IMR-90 (cell line): ENCODE results near the gene MAEA. TPM values are rescaled to one million over a fixed set of nuclear protein-coding genes. Genes with fewer than 3 reads are reported as not detected.

Experiments
- ATAC-seq: fragments of 200-7000 bp; cut with Tn5 transposase; 2 replicates; pipeline ENCODE4 v1.9.1; 2020; ENCODE audit warnings: low read depth, mild to moderate bottlenecking, moderate library complexity
- BruUV-seq: library from RNA; stranded (reverse); fragments of 400-500 nt; replicated peaks from 2 replicates; lab custom pipeline; 2021; lab: Mats Ljungman, UMichigan
- CTCF ChIA-PET: fragments of 300-600 bp; formaldehyde crosslinking; extraction: SDS; loops from one replicate; lab custom pipeline; 2021; ENCODE audit warnings: antibody characterized with exemption; lab: Yijun Ruan, JAX
- POLR2A ChIA-PET: fragments of 300-600 bp; sonication (Branson Sonifier 250); formaldehyde crosslinking; loops from one replicate; lab custom pipeline; 2022; ENCODE audit warnings: antibody characterized with exemption; ENCODE audit not compliant: unreplicated experiment; lab: Charles Lee
- DNase-seq: peaks from one replicate; pipeline ENCODE4 v3.0.0; 2013
- H2AFZ ChIP-seq: replicated peaks from 2 replicates; pipeline ENCODE3; 2013; ENCODE audit warnings: low read length, mild to moderate bottlenecking; ENCODE audit not compliant: poor library complexity
- H2AK5ac ChIP-seq: 2 replicates; pipeline ENCODE4 v1.6.1; 2013; ENCODE audit warnings: low read depth, low read length, inconsistent platforms
- H2AK9ac ChIP-seq: replicated peaks from 2 replicates; pipeline ENCODE3; 2013; ENCODE audit warnings: mild to moderate bottlenecking, low read depth, low read length, moderate library complexity; ENCODE audit not compliant: poor library complexity
- H2BK120ac ChIP-seq: 2 replicates; pipeline ENCODE4 v1.6.1; 2013; ENCODE audit warnings: low read depth, low read length, inconsistent platforms
- H2BK15ac ChIP-seq: 3 replicates; pipeline ENCODE4 v1.6.1; 2013; ENCODE audit warnings: low read depth, low read length, inconsistent platforms
- H2BK20ac ChIP-seq: 2 replicates; pipeline ENCODE4 v1.6.1; 2013; ENCODE audit warnings: low read depth, mild to moderate bottlenecking, inconsistent platforms, low read length, moderate library complexity
- H2BK5ac ChIP-seq: 2 replicates; pipeline ENCODE4 v1.6.1; 2013; ENCODE audit warnings: mild to moderate bottlenecking, low read depth, low read length, inconsistent platforms; ENCODE audit not compliant: poor library complexity, severe bottlenecking
- H3K14ac ChIP-seq: replicated peaks from 2 replicates; pipeline ENCODE4 v1.6.1; 2013; ENCODE audit warnings: low read depth, low read length, inconsistent platforms
- H3K18ac ChIP-seq: 2 replicates; pipeline ENCODE4 v1.6.1; 2013; ENCODE audit warnings: low read depth, low read length, control low read depth
- H3K23ac ChIP-seq: 2 replicates; pipeline ENCODE4 v1.6.1; 2013; ENCODE audit warnings: low read depth, low read length, inconsistent platforms
- H3K27ac ChIP-seq: 2 replicates; pipeline ENCODE4 v1.5.1; 2013; ENCODE audit warnings: mild to moderate bottlenecking, control low read depth, low read length; ENCODE audit not compliant: insufficient read depth
- H3K27me3 ChIP-seq: 2 replicates; pipeline ENCODE4 v1.6.1; 2013; ENCODE audit warnings: low read length; ENCODE audit not compliant: control insufficient read depth, insufficient read depth
- H3K36me3 ChIP-seq: 2 replicates; pipeline ENCODE4 v1.6.1; 2013; ENCODE audit warnings: low read length, mixed read lengths; ENCODE audit not compliant: control insufficient read depth, insufficient read depth
- H3K4ac ChIP-seq: 2 replicates; pipeline ENCODE4 v1.6.1; 2013; ENCODE audit warnings: low read depth, low read length, inconsistent platforms
- H3K4me1 ChIP-seq: 2 replicates; pipeline ENCODE4 v1.6.1; 2013; ENCODE audit warnings: low read length, mixed read lengths; ENCODE audit not compliant: control insufficient read depth, insufficient read depth
- H3K4me2 ChIP-seq: 2 replicates; pipeline ENCODE4 v1.6.1; 2013; ENCODE audit warnings: low read depth, mild to moderate bottlenecking, control low read depth, low read length, moderate library complexity
- H3K4me3 ChIP-seq: 2 replicates; pipeline ENCODE4 v1.5.1; 2013; ENCODE audit warnings: low read depth, mild to moderate bottlenecking, control low read depth, low read length, moderate library complexity; ENCODE audit not compliant: insufficient read depth
- H3K56ac ChIP-seq: 2 replicates; pipeline ENCODE4 v1.6.1; 2013; ENCODE audit warnings: low read length, inconsistent platforms; ENCODE audit not compliant: insufficient read depth; ENCODE audit errors: extremely low read depth
- H3K79me1 ChIP-seq, 2 experiments: 2 replicates each; pipeline ENCODE4 v1.6.1; 2013; ENCODE audit warnings: low read length in 2 of 2, inconsistent platforms in 1 of 2, low read depth in 1 of 2
- H3K9ac ChIP-seq: 2 replicates; pipeline ENCODE4 v1.6.1; 2013; ENCODE audit warnings: low read depth, low read length, control low read depth
- H3K9me1 ChIP-seq: 2 replicates; pipeline ENCODE4 v1.6.1; 2013; ENCODE audit warnings: low read length, inconsistent platforms; ENCODE audit not compliant: insufficient read depth
- H3K9me3 ChIP-seq: 2 replicates; pipeline ENCODE4 v1.6.1; 2013; ENCODE audit warnings: low read length; ENCODE audit not compliant: control insufficient read depth, insufficient read depth
- H4K20me1 ChIP-seq: 2 replicates; pipeline ENCODE4 v1.6.1; 2013; ENCODE audit warnings: low read length, inconsistent platforms; ENCODE audit not compliant: insufficient read depth
- H4K5ac ChIP-seq: 2 replicates; pipeline ENCODE4 v1.6.1; 2013; ENCODE audit warnings: mild to moderate bottlenecking, low read depth, low read length, control low read depth
- H4K8ac ChIP-seq, 2 experiments: 2 replicates each; pipeline ENCODE4 v1.6.1; 2013; ENCODE audit warnings: low read depth in 2 of 2, low read length in 2 of 2, control low read depth in 1 of 2, inconsistent platforms in 1 of 2
- H4K91ac ChIP-seq: 2 replicates; pipeline ENCODE4 v1.6.1; 2013; ENCODE audit warnings: low read depth, low read length, inconsistent platforms; ENCODE audit not compliant: insufficient read depth
- MXI1 ChIP-seq: IDR thresholded peaks from 2 replicates; pipeline ENCODE4 v1.6.1; 2012; ENCODE audit warnings: low read depth, mild to moderate bottlenecking, low read length, moderate library complexity, borderline replicate concordance
- NFE2L2 ChIP-seq: fragments of 150-350 bp; IDR thresholded peaks from 2 replicates; pipeline ENCODE4 v1.6.1; 2016; ENCODE audit warnings: low read depth, mild to moderate bottlenecking, low read length
- POLR2A ChIP-seq: IDR thresholded peaks from 2 replicates; pipeline ENCODE4 v1.6.1; 2012; ENCODE audit warnings: mild to moderate bottlenecking, low read depth, low read length
- RAD21 ChIP-seq: IDR thresholded peaks from 2 replicates; pipeline ENCODE4 v1.6.1; 2012; ENCODE audit warnings: low read length, improper control_type of control experiment
- RCOR1 ChIP-seq: IDR thresholded peaks from 2 replicates; pipeline ENCODE4 v1.6.1; 2012; ENCODE audit warnings: mild to moderate bottlenecking, low read length, improper control_type of control experiment; ENCODE audit not compliant: insufficient replicate concordance
- RFX5 ChIP-seq: IDR thresholded peaks from 2 replicates; pipeline ENCODE4 v1.8.0; 2012; ENCODE audit warnings: low read depth, mild to moderate bottlenecking, low read length, moderate library complexity
- SMC3 ChIP-seq: fragments of 150-350 bp; IDR thresholded peaks from 2 replicates; pipeline ENCODE4 v1.6.1; 2016; ENCODE audit warnings: low read depth, mild to moderate bottlenecking, antibody characterized with exemption, low read length, moderate library complexity
- WGBS, 2 experiments: methylation state at CpG; one replicate each; pipeline versions ENCODE4 v1.1.5 to v1.1.7; 2013; ENCODE audit warnings: missing lambda C conversion rate in 2 of 2; ENCODE audit not compliant: insufficient read length in 1 of 2; ENCODE audit errors: extremely low coverage in 2 of 2; 5-methylcytosine and 5-hydroxymethylcytosine counted together
- dilution Hi-C: fragments of 300-500 bp; cut with HindIII; formaldehyde crosslinking; loops from one replicate; pipeline ENCODE4 v1.14.3; 2018; ENCODE audit warnings: low sequenced_read_pairs; ENCODE audit not compliant: unreplicated experiment
- in situ Hi-C: fragments of 300-500 bp; cut with MboI; formaldehyde crosslinking; loops from 3 replicates; pipeline ENCODE4 v1.14.3; 2019; ENCODE audit warnings: low sequenced_read_pairs, inconsistent platforms, mixed read lengths
- intact Hi-C: fragments of 100-400 bp; cut with micrococcal nuclease; formaldehyde crosslinking; loops from 2 replicates; pipeline ENCODE4 v1.10.0; 2022
- polyA plus RNA-seq, 3 experiments: library from polyadenylated mRNA; depleted of rRNA; stranded (reverse); fragments of >200 nt; gene quantifications; 2 replicates each; pipeline ENCODE4 v1.2.3, GENCODE V29; 2012; ENCODE audit warnings: low replicate concordance in 1 of 3
- total RNA-seq: library from RNA; depleted of rRNA; stranded (reverse); fragments of >200 nt; gene quantifications from 2 replicates; pipeline ENCODE4 v1.2.3, GENCODE V29; 2012
- TF ChIP-seq, protein P1 (sequence below): conservative IDR thresholded peaks from 2 replicates; pipeline ENCODE4 v1.5.1; 2012; ENCODE audit warnings: mild to moderate bottlenecking, low read depth, low read length, improper control_type of control experiment

The MAEA gene
- total and polyA plus RNA-seq, 2 of the 4 experiments (the other 2 are of a cell fraction): 61.5 to 108 TPM

DNA sequence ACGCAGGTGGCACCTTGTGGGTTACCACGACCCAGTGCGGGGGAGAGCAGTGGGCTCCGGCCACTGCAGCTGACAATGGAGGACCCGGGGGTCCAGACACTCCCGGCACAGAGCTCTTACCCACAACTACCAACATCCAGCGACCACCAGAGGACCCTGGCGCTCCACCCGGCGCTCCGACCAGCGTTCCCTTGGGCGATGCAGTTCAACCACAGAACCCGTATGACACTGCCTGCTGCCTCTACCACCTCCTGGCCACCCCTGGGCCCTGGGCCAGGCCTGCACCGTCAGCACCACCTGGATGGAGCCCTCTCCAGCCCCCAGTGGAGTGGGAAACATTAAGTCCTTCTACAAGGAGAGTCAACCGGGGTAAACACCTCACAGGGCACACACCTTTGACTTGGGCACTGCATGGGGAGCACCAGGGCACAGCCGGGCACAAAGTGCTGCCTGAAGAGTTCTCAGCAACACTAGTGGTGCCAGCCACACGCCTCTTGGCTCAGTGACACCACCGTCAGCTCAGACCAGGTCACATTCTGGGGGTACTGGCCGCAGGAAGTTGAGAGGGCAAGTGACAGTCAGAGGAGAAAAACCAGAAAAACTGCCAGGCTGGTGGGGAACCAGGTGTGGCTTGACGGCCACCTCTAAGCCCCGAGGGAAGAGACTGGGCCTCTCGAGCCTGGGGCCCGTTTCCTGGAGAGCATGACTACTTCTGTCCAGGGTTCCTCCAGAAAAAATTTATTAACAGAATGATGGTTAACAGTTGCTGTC is 43.4 kb upstream of the MAEA start:
- ChIA-PET CTCF (interaction anchor here (0.9 kb wide), 1 partner anchor 49 kb away, joined by 3 read pairs; no protein-coding TSS in a partner anchor), POLR2A (no interaction called here)
- H3K23ac ChIP-seq: peak overlapping the region; percentile 35
- H4K5ac ChIP-seq: no peak overlapping the region
- peak overlapping the region; percentile 98 for H3K9ac ChIP-seq
- H3K56ac ChIP-seq: peak overlapping the region; percentile 57; the same call in 1 of the 2 replicates
- ATAC-seq (no peak), DNase-seq (no peak)
- peak overlapping the region; percentile 4 to 95; a peak in 2 of 4 replicates for H4K8ac ChIP-seq
- no peaks in the 10 kb centered on the region for H3K27me3 ChIP-seq
- peaks cover 7% of the 10 kb centered on the region for H3K9me3 ChIP-seq
- peak overlapping the region; percentile 100 for H2AK9ac ChIP-seq
- no peak overlapping the region for H2BK15ac ChIP-seq
- peak overlapping the region; percentile 97 for H3K4me2 ChIP-seq
- WGBS, 2 experiments: 72% methylated on average over 7 of the region's 24 CpGs; no CpG with 5 or more reads in 1 of the 2 experiments
- intact Hi-C loops (no loop called here), dilution Hi-C loops (no loop called here), in situ Hi-C loops (no loop called here)
- peak overlapping the region; percentile 87 for H4K91ac ChIP-seq
- H4K20me1 ChIP-seq: peaks cover 62% of the 10 kb centered on the region
- H3K9me1 ChIP-seq: peaks cover 34% of the 10 kb centered on the region
- H3K27ac ChIP-seq: peak overlapping the region; percentile 97
- H3K4me3 ChIP-seq: no peak overlapping the region
- no peak for TF ChIP-seq POLR2A
- no peak for TF ChIP-seq RCOR1
- no peak for TF ChIP-seq SMC3
- TF ChIP-seq RAD21: no peak
- TF ChIP-seq, protein P1, sequence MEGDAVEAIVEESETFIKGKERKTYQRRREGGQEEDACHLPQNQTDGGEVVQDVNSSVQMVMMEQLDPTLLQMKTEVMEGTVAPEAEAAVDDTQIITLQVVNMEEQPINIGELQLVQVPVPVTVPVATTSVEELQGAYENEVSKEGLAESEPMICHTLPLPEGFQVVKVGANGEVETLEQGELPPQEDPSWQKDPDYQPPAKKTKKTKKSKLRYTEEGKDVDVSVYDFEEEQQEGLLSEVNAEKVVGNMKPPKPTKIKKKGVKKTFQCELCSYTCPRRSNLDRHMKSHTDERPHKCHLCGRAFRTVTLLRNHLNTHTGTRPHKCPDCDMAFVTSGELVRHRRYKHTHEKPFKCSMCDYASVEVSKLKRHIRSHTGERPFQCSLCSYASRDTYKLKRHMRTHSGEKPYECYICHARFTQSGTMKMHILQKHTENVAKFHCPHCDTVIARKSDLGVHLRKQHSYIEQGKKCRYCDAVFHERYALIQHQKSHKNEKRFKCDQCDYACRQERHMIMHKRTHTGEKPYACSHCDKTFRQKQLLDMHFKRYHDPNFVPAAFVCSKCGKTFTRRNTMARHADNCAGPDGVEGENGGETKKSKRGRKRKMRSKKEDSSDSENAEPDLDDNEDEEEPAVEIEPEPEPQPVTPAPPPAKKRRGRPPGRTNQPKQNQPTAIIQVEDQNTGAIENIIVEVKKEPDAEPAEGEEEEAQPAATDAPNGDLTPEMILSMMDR: no peak
- no peak for TF ChIP-seq MXI1
- no peak for TF ChIP-seq NFE2L2
- no peak for TF ChIP-seq RFX5
- H2BK20ac ChIP-seq: no peak overlapping the region
- peak overlapping the region; percentile 96 for H3K14ac ChIP-seq
- peak overlapping the region; percentile 92 for H2BK5ac ChIP-seq
- peaks cover 18% of the 10 kb centered on the region for H3K36me3 ChIP-seq
- no peak overlapping the region for H3K18ac ChIP-seq
- peak overlapping the region; percentile 78; the same call in 1 of the 2 replicates for H2BK120ac ChIP-seq
- H3K4ac ChIP-seq: peak overlapping the region; percentile 98
- peaks cover 17 to 64% of the 10 kb centered on the region in 2 experiments for H3K79me1 ChIP-seq
- H3K4me1 ChIP-seq: peaks cover 19% of the 10 kb centered on the region
- no peak overlapping the region for H2AFZ ChIP-seq
- BruUV-seq: no TSS peak
- peak overlapping the region; percentile 99; the same call in 1 of the 2 replicates for H2AK5ac ChIP-seq
